GM20000 (cell line): ENCODE results near the gene AMTN.
A peak's percentile ranks its signal among the peaks of the same experiment; 100 is the strongest.
"Not testable (repeated sequence)": the region's sequence is repeated elsewhere in the genome, so short reads cannot be mapped to it uniquely, and the experiment has no call there.

Experiments
- DNase-seq: peaks from one replicate; pipeline ENCODE4 v3.0.0; 2012; ENCODE audit warnings: low spot score
- TF ChIP-seq, protein P1 (sequence below): IDR thresholded peaks from 2 replicates; pipeline ENCODE4 v1.5.1; 2012; ENCODE audit warnings: mild to moderate bottlenecking, control low read depth; ENCODE audit errors: extremely low read depth, missing control alignments

Gene AMTN

DNA sequence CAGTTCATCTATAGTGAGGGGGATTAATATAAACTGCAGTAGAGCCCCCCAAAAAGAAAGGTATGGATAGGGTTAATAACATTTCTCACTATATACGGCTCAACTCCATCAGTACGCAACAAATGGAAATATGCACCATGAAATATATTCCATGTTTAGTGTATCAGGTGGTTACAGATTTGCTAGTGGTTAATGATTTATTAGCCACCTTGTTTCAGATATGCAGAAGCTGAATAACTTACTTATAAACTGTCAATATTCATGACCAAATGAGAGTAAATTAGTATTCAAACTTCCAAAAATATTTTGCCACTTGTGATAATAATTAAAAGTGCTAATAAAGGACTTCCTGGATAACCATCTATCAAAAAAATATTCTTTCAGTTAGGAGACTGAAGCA lies 14.8 kb downstream of the AMTN start:
- DNase-seq: no peak
- TF ChIP-seq, protein P1, sequence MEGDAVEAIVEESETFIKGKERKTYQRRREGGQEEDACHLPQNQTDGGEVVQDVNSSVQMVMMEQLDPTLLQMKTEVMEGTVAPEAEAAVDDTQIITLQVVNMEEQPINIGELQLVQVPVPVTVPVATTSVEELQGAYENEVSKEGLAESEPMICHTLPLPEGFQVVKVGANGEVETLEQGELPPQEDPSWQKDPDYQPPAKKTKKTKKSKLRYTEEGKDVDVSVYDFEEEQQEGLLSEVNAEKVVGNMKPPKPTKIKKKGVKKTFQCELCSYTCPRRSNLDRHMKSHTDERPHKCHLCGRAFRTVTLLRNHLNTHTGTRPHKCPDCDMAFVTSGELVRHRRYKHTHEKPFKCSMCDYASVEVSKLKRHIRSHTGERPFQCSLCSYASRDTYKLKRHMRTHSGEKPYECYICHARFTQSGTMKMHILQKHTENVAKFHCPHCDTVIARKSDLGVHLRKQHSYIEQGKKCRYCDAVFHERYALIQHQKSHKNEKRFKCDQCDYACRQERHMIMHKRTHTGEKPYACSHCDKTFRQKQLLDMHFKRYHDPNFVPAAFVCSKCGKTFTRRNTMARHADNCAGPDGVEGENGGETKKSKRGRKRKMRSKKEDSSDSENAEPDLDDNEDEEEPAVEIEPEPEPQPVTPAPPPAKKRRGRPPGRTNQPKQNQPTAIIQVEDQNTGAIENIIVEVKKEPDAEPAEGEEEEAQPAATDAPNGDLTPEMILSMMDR: no peak

GRCh38 chr4:70533791-70534190 lies 15.4 kb downstream of the AMTN start:
- TF ChIP-seq, protein P1: no peak
- DNase-seq: no peak

DNA sequence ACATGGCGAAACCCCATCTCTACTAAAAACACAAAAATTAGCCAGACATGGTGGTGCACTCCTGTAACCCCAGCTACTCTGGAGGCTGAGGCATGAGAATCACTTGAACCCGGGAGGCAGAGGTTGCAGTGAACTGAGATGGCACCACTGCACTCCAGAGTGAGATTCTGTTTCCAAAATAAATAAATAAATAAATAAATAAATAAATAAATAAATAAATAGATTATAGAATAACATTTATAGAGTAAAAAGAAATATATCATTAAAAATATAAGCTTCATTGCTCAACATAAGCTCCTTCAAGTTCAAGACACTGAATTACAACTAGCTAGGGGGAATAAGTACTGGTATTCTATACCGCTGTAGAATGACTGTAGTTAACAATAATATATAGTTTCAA lies 16.5 kb downstream of the AMTN start:
- not testable (repeated sequence) for DNase-seq

DNA sequence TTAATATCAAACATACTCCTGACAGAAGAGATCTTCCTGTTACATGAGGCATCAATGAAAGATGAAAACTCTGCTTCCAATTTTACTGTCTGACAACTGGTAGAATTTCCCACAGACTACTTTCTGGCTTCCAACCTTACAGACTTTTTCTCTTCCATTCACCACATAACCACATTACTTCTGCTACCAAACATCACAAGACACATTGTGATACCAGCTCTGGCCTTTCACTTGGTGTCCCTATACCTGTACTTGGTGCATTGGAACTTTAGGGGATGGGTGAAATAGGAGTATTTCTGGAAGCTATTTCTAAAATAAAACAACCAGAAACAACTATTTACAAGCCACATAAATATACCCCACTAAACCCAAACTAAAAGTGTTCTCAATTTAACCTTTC lies 20.5 kb downstream of the AMTN start:
- TF ChIP-seq, protein P1: no peak
- no peak for DNase-seq

DNA sequence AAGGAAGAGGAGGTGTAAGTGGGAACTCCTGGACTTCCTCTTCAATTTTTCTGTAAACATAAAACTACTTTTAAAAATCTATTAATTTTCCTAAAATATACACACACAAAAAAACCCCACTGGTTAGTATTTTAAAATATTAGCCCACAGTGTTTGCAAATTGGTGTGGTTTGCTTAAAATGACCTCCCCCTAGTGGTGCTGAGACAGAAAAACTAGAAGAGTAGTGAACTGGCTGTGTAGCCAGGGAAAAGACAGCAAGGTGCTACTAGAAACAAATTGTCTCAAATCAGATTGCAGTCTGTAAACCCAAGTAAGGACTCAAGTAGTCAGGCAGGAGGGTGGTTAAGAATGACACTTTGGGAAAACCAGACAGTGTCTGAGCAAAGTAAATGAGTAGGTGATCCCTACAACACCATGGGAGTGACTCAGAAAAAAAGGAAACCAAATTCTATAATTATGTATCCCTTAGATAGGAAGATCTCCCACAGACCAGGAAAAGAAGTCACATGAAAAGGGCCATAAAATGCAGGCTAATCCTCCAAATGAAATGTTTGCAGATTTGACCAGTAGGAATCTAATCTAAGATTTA lies 26.0 kb downstream of the AMTN start:
- TF ChIP-seq, protein P1: peak; percentile 29
- no peak for DNase-seq

- TF ChIP-seq, protein P1: no peak
- no peak for DNase-seq
Observed at GRCh38 chr4:70556856-70557255, 38.5 kb downstream of the AMTN start.

GRCh38 chr4:70559211-70559830 lies 41.0 kb downstream of the AMTN start:
- TF ChIP-seq, protein P1: peak; percentile 84
- peak; percentile 56 for DNase-seq

DNA sequence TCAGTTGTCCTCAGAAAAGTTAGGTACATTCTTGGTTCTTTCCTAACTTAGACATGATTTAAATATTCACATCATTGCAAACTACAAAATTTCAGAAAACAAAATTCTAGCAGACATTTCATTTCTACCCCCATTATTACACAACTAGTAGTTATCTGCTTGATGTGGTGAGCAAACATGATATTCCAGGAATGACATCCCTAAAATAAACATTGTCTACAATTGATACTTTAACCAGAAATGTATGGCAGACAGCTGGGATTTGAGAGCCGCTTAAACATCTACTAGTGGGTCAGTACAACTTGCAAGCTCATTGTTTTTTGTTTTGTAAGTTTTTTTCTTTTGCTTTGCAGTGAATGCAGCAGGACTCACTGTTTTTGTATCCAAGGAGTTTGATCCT lies 41.6 kb downstream of the AMTN start:
- TF ChIP-seq, protein P1: no peak
- DNase-seq: no peak
